Smooth muscle cell (in vitro differentiated cells): Measurements from ENCODE around the gene GDPD5. TPM values are rescaled to one million over a fixed set of nuclear protein-coding genes. Genes with fewer than 3 reads are reported as not detected.

Experiments used
- DNase-seq: peaks from one replicate; lab custom pipeline; 2025; ENCODE audit not compliant: unreplicated experiment; lab: John Stamatoyannopoulos, UW
- H2AFZ ChIP-seq: fragments of 200-600 bp; sonication (generic); 2 replicates; pipeline ENCODE4 v1.6.0; 2016; ENCODE audit warnings: antibody characterized with exemption, low read depth, mild to moderate bottlenecking
- H3F3A ChIP-seq: fragments of 200-600 bp; sonication (generic); 2 replicates; pipeline ENCODE4 v1.6.0; 2017; ENCODE audit warnings: antibody characterized with exemption, low read depth
- H3K27ac ChIP-seq: fragments of 200-600 bp; sonication (generic); 2 replicates; pipeline ENCODE4 v1.5.1; 2016; ENCODE audit warnings: low read depth, mild to moderate bottlenecking
- H3K27me3 ChIP-seq: fragments of 200-600 bp; sonication (generic); 2 replicates; pipeline ENCODE4 v1.6.1; 2016; ENCODE audit warnings: low read depth, mild to moderate bottlenecking
- H3K36me3 ChIP-seq: fragments of 200-600 bp; sonication (generic); 2 replicates; pipeline ENCODE4 v1.5.1; 2016; ENCODE audit warnings: low read depth
- H3K4me1 ChIP-seq: fragments of 200-600 bp; sonication (generic); 2 replicates; pipeline ENCODE4 v1.5.1; 2016; ENCODE audit warnings: low read depth
- H3K4me2 ChIP-seq: fragments of 200-600 bp; sonication (generic); 2 replicates; pipeline ENCODE4 v1.6.0; 2016; ENCODE audit warnings: mild to moderate bottlenecking
- H3K4me3 ChIP-seq: fragments of 200-600 bp; sonication (generic); 2 replicates; pipeline ENCODE4 v1.5.1; 2016; ENCODE audit warnings: mild to moderate bottlenecking
- H3K79me2 ChIP-seq: fragments of 200-600 bp; sonication (generic); 2 replicates; pipeline ENCODE4 v1.6.0; 2016; ENCODE audit warnings: low read depth, mild to moderate bottlenecking
- H3K9ac ChIP-seq: fragments of 200-600 bp; sonication (generic); 2 replicates; pipeline ENCODE4 v1.6.0; 2016; ENCODE audit warnings: low read depth
- H3K9me3 ChIP-seq: fragments of 200-600 bp; sonication (generic); replicated peaks from 2 replicates; pipeline ENCODE4 v1.5.1; 2016; ENCODE audit warnings: low read depth
- H4K20me1 ChIP-seq: fragments of 200-600 bp; sonication (generic); 2 replicates; pipeline ENCODE4 v1.6.0; 2016; ENCODE audit warnings: low read depth
- WGBS: methylation state at CpG from one replicate; pipeline ENCODE4 v1.1.7; 2016; ENCODE audit warnings: low lambda C conversion rate; 5-methylcytosine and 5-hydroxymethylcytosine counted together
- polyA plus RNA-seq: library from polyadenylated mRNA; unstranded; fragments of >200 nt; fragmentation: Nextera tagmentation; extraction: Ambion mirVana; gene quantifications from 2 replicates; pipeline ENCODE4 v1.2.1, GENCODE V29; 2016
- total RNA-seq: library from RNA; depleted of rRNA; stranded (reverse); fragments of >200 nt; gene quantifications from 2 replicates; pipeline ENCODE4 v1.2.3, GENCODE V29; 2014
- TF ChIP-seq, protein P1 (sequence below): fragments of 200-600 bp; sonication (generic); IDR thresholded peaks from 2 replicates; pipeline ENCODE4 v1.5.1; 2017; ENCODE audit warnings: borderline replicate concordance, mild to moderate bottlenecking, antibody characterized with exemption; ENCODE audit not compliant: insufficient read depth, poor library complexity, severe bottlenecking

The GDPD5 gene
- total and polyA plus RNA-seq, 2 experiments from 2014 or later = 2.3 to 5.8 TPM

DNA sequence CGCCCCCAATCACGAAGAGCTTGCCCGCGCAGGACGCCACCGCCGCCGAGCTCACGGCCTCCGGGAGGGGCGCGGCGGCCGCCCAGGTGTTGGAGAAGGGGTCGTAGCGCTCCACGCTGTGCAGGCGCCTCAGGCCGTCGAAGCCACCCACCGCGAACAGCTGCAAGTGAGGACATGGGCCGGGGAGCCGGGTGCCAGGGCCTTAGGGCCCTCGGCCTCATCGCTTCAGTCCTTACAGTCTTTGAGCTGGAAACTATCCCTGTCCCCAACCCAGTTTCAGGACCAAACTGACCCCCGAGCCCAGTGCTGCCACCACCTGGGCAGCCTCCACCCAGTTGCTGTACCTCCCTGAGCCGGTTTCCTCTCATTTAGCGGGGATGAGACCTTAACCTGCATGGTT lies 100.3 kb downstream of the GDPD5 start:
- Histone ChIP-seq H3K4me1 (peaks cover 7% of the 10 kb centered on the region), H3F3A (no peaks in the 10 kb centered on the region), H3K4me2 (no peak overlapping the region), H2AFZ (no peak overlapping the region), H3K79me2 (no peaks in the 10 kb centered on the region), H3K27ac (no peak overlapping the region), H3K9ac (no peak overlapping the region), H4K20me1 (no peaks in the 10 kb centered on the region), H3K27me3 (no peaks in the 10 kb centered on the region), H3K36me3 (no peaks in the 10 kb centered on the region), H3K9me3 (no peaks in the 10 kb centered on the region), H3K4me3 (no peak overlapping the region)
- no peak for DNase-seq
- TF ChIP-seq, protein P1, sequence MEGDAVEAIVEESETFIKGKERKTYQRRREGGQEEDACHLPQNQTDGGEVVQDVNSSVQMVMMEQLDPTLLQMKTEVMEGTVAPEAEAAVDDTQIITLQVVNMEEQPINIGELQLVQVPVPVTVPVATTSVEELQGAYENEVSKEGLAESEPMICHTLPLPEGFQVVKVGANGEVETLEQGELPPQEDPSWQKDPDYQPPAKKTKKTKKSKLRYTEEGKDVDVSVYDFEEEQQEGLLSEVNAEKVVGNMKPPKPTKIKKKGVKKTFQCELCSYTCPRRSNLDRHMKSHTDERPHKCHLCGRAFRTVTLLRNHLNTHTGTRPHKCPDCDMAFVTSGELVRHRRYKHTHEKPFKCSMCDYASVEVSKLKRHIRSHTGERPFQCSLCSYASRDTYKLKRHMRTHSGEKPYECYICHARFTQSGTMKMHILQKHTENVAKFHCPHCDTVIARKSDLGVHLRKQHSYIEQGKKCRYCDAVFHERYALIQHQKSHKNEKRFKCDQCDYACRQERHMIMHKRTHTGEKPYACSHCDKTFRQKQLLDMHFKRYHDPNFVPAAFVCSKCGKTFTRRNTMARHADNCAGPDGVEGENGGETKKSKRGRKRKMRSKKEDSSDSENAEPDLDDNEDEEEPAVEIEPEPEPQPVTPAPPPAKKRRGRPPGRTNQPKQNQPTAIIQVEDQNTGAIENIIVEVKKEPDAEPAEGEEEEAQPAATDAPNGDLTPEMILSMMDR = peak; percentile 24
- WGBS = 26% methylated on average over 20 of the region's 29 CpGs

DNA sequence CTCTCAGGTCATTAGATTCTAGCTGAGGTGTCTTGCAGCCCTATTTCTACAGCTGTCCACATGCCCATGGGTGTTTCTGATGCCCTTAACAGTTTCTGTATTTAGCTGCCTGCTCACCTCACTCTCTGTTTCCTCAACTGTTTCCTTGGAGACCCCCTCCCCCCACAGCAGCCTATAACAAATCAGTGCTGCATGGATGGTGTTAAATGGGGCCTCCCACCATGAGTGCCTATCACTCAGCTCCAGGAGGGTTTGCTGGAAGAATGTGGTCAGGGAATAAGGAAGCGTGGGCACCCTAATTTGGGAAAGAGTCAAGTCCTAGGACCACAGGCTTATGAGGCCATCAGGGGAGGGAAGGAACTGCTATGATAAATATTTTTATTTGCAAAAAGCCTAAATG lies 101.3 kb downstream of the GDPD5 start:
- no peaks in the 10 kb centered on the region for H3K27me3 ChIP-seq
- no peak overlapping the region for H2AFZ ChIP-seq
- TF ChIP-seq, protein P1 = no peak
- H4K20me1 ChIP-seq = peaks cover 9% of the 10 kb centered on the region
- H3F3A ChIP-seq = no peaks in the 10 kb centered on the region
- 91% methylated on average over 1 of the region's 1 CpG for WGBS
- H3K36me3 ChIP-seq = no peaks in the 10 kb centered on the region
- no peak overlapping the region for H3K4me3 ChIP-seq
- no peak for DNase-seq
- no peak overlapping the region for H3K4me2 ChIP-seq
- peaks cover 7% of the 10 kb centered on the region for H3K4me1 ChIP-seq
- H3K9ac ChIP-seq = no peak overlapping the region
- no peaks in the 10 kb centered on the region for H3K9me3 ChIP-seq
- no peaks in the 10 kb centered on the region for H3K79me2 ChIP-seq
- no peak overlapping the region for H3K27ac ChIP-seq

DNA sequence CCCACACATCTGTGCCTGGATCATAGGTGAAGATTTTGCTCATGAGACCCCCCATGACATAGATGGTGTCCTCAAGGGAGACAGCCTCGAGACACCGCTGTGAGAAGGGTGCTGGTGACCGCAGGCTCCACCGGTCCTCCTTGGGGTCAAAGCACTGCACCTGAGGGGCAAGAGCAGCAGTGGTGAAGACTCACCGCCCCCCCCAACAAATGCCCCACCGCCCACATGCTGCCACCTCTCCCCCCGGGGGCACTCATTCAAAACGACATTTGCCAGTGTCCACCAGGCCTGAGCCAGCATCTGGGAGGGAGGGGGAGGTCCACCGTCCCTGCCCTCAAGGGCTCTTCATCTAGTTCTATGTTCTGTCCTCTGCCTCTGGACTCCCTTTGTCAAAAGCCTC lies 102.0 kb downstream of the GDPD5 start:
- Histone ChIP-seq H3K4me2 (no peak overlapping the region), H4K20me1 (peaks cover 16% of the 10 kb centered on the region), H3K36me3 (no peaks in the 10 kb centered on the region), H3K27me3 (no peaks in the 10 kb centered on the region), H3F3A (no peaks in the 10 kb centered on the region), H3K27ac (no peak overlapping the region), H3K4me1 (peaks cover 7% of the 10 kb centered on the region), H3K4me3 (no peak overlapping the region), H3K9ac (no peak overlapping the region), H3K79me2 (no peaks in the 10 kb centered on the region), H2AFZ (no peak overlapping the region), H3K9me3 (no peaks in the 10 kb centered on the region)
- WGBS = 93% methylated on average over 8 of the region's 9 CpGs
- TF ChIP-seq, protein P1 = no peak
- no peak for DNase-seq

DNA sequence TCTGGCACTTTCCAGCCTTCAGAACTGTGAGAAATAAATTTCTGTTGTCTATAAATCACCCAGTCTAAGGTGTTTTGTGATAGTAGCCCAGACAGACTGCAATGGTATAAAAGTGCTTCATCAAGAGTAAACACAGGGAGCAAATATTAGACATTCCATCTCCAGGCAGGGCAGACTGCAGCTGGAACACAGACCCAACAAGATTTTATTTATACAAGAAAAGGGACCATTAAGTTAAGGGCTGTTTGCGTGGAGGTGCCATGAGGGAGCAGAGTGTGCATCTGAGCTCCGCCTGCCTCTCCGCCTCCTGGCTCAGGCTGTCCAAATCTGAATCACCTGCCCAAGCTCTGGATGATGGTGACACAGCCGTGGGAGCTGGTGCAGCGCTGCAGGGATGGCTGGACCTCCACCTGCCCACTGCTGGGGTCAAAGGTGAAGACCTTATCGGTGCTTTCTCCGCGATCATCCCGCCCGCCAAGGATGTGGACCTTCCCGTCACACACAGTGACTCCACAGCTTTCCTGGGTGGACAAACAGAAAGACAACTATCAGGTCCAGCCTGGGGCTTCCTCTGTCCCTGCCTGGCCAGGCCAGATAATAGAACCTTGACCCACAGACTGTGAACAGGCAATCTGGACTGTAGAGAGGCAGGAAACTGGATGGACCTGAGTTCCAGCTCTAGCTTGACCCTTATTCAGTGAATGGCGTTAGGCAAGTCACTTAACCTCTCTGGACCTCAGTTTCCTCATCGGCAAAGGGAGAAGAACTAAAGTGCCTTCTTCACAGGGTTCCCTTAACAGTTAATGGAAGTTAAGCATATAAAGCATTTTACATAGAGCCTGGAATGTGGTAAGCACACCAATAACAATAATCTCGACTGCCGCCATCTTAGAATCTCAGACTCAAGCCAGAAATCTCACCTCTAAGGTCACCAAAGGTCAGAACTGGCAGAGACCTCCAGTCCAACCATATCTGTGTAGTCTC lies 103.2 kb downstream of the GDPD5 start:
- Histone ChIP-seq H3K9ac (no peak overlapping the region), H3K4me2 (no peak overlapping the region), H4K20me1 (peaks cover 26% of the 10 kb centered on the region), H2AFZ (no peak overlapping the region), H3K36me3 (no peaks in the 10 kb centered on the region), H3K9me3 (no peaks in the 10 kb centered on the region), H3F3A (no peaks in the 10 kb centered on the region), H3K79me2 (no peaks in the 10 kb centered on the region), H3K27me3 (no peaks in the 10 kb centered on the region), H3K4me3 (no peak overlapping the region), H3K27ac (no peak overlapping the region), H3K4me1 (peaks cover 7% of the 10 kb centered on the region)
- TF ChIP-seq, protein P1 = no peak
- WGBS = 96% methylated on average over 15 of the region's 15 CpGs
- no peak for DNase-seq
